HG03342 (cell line): ENCODE data around the gene PSMB8.

Experiments used
- ATAC-seq: cut with Tn5 transposase; IDR thresholded peaks from one replicate; pipeline ENCODE4 v1.9.1; 2021; ENCODE audit warnings: mild to moderate bottlenecking, moderate library complexity; ENCODE audit not compliant: unreplicated experiment

PSMB8 gene

GRCh38 chr6:32799740-32800139 lies 44.1 kb downstream of the PSMB8 start:
- ATAC-seq = no peak

GRCh38 chr6:32799168-32799567 lies 44.7 kb downstream of the PSMB8 start:
- ATAC-seq = no peak

DNA sequence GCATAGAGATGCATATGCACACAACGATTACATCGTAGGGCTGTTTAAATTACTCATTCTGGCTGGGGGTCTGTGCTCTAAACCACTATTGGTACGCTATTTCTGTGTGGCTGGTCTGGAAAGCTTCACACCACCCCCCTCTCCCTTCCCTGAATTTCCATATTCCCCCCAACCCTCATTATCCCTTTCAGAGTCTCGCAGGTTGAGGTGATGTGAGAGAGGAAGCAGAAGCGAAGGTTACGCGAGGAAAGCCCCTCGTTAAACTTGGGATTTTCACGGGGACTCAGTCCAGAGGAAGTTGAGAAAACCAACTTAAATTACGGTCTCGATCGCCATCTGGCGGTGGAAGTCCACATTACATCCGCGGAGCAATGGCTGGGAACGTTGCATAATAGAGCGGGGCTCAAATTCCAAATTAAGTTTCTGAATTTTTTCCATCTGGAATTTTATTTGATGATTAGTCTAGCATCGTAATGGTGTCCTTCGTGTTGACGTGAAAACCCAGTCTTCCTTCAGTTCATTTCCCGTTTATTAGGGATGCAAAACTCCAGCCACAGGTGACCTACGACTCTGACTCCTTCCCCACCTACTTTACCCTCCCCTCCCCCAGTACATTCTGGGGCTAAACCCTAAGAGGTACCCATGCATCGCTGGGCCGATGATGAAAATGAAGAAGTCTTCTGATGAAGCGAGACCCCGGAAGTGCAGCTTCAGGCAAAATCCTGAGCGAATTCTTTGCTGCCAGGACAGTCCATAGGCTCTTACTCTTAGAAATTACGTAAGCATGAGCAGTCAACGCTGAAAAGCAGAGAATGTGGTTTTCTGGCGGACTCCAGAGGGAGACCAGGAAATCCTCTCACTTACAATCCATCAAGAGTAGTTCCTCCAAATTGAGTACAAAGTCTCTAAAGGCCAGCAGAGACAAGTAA lies 46.7 kb downstream of the PSMB8 start:
- ATAC-seq = no peak

DNA sequence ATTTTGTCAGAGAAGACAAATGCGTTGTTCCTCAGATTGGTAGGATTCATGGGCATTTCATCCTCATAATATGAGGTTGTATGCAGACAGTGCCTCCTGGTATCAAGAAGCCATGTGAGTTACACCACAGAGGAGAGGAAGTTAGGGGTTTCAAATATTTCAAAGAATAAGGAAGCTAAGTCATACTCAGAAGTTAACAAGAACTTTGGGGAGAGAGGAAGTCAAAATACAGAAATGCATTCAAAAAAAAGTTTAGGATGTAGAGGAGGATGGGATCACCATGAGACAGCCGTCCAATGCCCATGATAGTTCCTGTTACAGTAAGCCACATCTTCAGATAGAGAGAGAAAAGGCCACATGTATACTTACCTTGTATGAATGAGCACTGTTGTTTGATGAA lies 49.3 kb downstream of the PSMB8 start:
- ATAC-seq = no peak

GRCh38 chr6:32792901-32793435 lies 50.9 kb downstream of the PSMB8 start:
- ATAC-seq = no peak
